ENCODE results near the gene GEMIN2.

Gene GEMIN2

DNA sequence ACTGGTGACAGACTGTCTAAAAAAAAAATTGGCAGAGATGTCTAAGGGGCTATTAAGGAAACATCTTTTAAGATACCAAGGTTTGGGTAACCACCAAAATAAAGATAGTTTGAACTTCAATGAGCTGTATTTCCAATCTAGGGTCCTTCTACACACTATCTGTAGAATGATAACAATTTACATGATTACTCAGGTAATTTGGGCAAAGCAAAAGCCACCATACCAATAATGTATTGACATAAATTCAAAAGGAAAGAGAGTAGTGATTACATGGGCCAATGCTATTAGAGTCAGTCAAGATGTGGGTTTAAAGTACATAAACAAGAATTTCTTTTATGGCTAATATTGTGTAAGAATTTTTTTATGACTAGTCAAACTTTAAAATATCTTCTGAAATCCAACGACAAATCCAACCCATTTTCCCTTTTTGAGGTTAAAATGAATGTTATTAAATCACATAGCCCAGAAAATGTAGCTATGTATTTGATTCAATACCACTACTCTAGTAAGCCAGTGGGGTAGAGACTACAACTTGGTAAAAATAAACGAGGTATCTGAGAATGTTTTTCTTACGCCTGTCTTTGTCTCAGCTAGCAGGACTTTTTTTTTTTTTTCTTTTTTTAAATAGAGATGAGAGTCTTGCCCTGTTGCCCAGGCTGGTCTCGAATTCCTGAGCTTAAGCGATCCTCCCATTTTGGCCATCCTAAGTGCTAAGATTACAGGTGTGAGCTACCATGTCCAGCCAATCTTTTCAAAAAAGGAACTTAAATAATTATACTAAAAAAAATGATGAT is 71.3 kb downstream of the GEMIN2 start:
- TF ChIP-seq GATA3 (IDR thresholded peaks at IDR 0.05; ENCODE audit: low read depth, low read length) (no peak), GATA2 (IDR thresholded peaks at IDR 0.05; ENCODE audit: low read depth, low read length) (no peak)
